Stimulated activated naive CD4-positive, alpha-beta T cell treated with Interleukin-2 at 50 U/mL for 16 hours (primary cell): ENCODE results near the gene DNAI7.

ENCODE experiments used
- DNase-seq: peaks from one replicate; lab custom pipeline; 2025; lab: John Stamatoyannopoulos, UW

Gene DNAI7

GRCh38 chr12:25182765-25183164 lies 12.2 kb downstream of the DNAI7 start:
- no peak for DNase-seq

- DNase-seq = no peak
These were observed 32.1 kb downstream of the DNAI7 start for GRCh38 chr12:25162866-25163265.

GRCh38 chr12:25156061-25156460 lies 38.9 kb downstream of the DNAI7 start:
- no peak for DNase-seq

- DNase-seq = no peak
These were observed 39.9 kb downstream of the DNAI7 start for GRCh38 chr12:25155022-25155576.

GRCh38 chr12:25152055-25152454 lies 42.9 kb downstream of the DNAI7 start:
- DNase-seq = no peak

GRCh38 chr12:25151476-25151875 lies 43.5 kb downstream of the DNAI7 start:
- no peak for DNase-seq

- DNase-seq = no peak
These were observed 48.3 kb downstream of the DNAI7 start for GRCh38 chr12:25146686-25147085.

- DNase-seq = no peak
These were observed 59.3 kb downstream of the DNAI7 start for GRCh38 chr12:25135531-25136154.

- no peak for DNase-seq
These were observed 63.7 kb downstream of the DNAI7 start for GRCh38 chr12:25131270-25131669.

GRCh38 chr12:25130741-25131188 lies 64.2 kb downstream of the DNAI7 start:
- no peak for DNase-seq

GRCh38 chr12:25126746-25127145 lies 68.2 kb downstream of the DNAI7 start:
- DNase-seq = no peak

GRCh38 chr12:25126101-25126500 lies 68.9 kb downstream of the DNAI7 start:
- no peak for DNase-seq

- no peak for DNase-seq
These were observed 70.5 kb downstream of the DNAI7 start for GRCh38 chr12:25124493-25124892.

- DNase-seq = no peak
These were observed 71.8 kb downstream of the DNAI7 start for GRCh38 chr12:25123126-25123525.

GRCh38 chr12:25121916-25122315 lies 73.0 kb downstream of the DNAI7 start:
- no peak for DNase-seq

GRCh38 chr12:25121110-25121509 lies 73.8 kb downstream of the DNAI7 start:
- DNase-seq = no peak

- no peak for DNase-seq
These were observed 75.9 kb downstream of the DNAI7 start for GRCh38 chr12:25119020-25119419.

- no peak for DNase-seq
These were observed 79.3 kb downstream of the DNAI7 start for GRCh38 chr12:25115677-25116076.

GRCh38 chr12:25113651-25114050 lies 81.3 kb downstream of the DNAI7 start:
- DNase-seq = no peak

GRCh38 chr12:25110260-25110659 lies 84.7 kb downstream of the DNAI7 start:
- no peak for DNase-seq

GRCh38 chr12:25107920-25108319 lies 87.0 kb downstream of the DNAI7 start:
- no peak for DNase-seq

GRCh38 chr12:25106818-25107217 lies 88.1 kb downstream of the DNAI7 start:
- DNase-seq = no peak

GRCh38 chr12:25102402-25102801 lies 92.6 kb downstream of the DNAI7 start:
- DNase-seq = no peak

GRCh38 chr12:25101092-25101445 lies 93.9 kb downstream of the DNAI7 start:
- DNase-seq = no peak
